Memory B cell (primary cell): ENCODE data around the gene ABCA13.
"Not testable (repeated sequence)": the region's sequence is repeated elsewhere in the genome, so short reads cannot be mapped to it uniquely, and the experiment has no call there.

Source experiments
- ATAC-seq: fragments of 150-1000 bp; cut with Tn5 transposase; 2 replicates; pipeline ENCODE4 v1.10.0; 2021; ENCODE audit warnings: low read depth, mild to moderate bottlenecking, moderate library complexity
- DNase-seq, 2 donors: peaks; one replicate each; pipeline ENCODE4 v3.0.0; 2022; ENCODE audit warnings: low spot score in 2 of 2
- H3K27ac Mint-ChIP-seq: one replicate; pipeline ENCODE4 v1.8.0; 2022; ENCODE audit warnings: mild to moderate bottlenecking, moderate library complexity, mixed read lengths
- H3K27me3 Mint-ChIP-seq: one replicate; pipeline ENCODE4 v1.8.0; 2022; ENCODE audit warnings: mixed read lengths
- H3K36me3 Mint-ChIP-seq: one replicate; pipeline ENCODE4 v1.8.0; 2022; ENCODE audit warnings: mild to moderate bottlenecking, mixed read lengths
- H3K4me1 Mint-ChIP-seq: one replicate; pipeline ENCODE4 v1.8.0; 2022; ENCODE audit warnings: mixed read lengths
- H3K4me3 Mint-ChIP-seq: one replicate; pipeline ENCODE4 v1.8.0; 2022; ENCODE audit warnings: mild to moderate bottlenecking, moderate library complexity, mixed read lengths
- H3K9me3 Mint-ChIP-seq: one replicate; pipeline ENCODE4 v1.8.0; 2022; ENCODE audit warnings: mixed read lengths

The ABCA13 gene

GRCh38 chr7:48183965-48184364, 12.7 kb downstream of the ABCA13 start:
- Mint-ChIP-seq H3K27me3 (no peaks in the 10 kb centered on the region), H3K27ac (no peak overlapping the region), H3K4me3 (no peak overlapping the region), H3K36me3 (no peaks in the 10 kb centered on the region), H3K9me3 (peaks cover 4% of the 10 kb centered on the region), H3K4me1 (no peaks in the 10 kb centered on the region)
- no peak for ATAC-seq
- no peak for DNase-seq

- no peaks in the 10 kb centered on the region for H3K36me3 Mint-ChIP-seq
- no peak overlapping the region for H3K27ac Mint-ChIP-seq
- H3K27me3 Mint-ChIP-seq: no peaks in the 10 kb centered on the region
- H3K4me3 Mint-ChIP-seq: no peak overlapping the region
- DNase-seq: no peak
- H3K9me3 Mint-ChIP-seq: peaks cover 4% of the 10 kb centered on the region
- ATAC-seq: no peak
- no peaks in the 10 kb centered on the region for H3K4me1 Mint-ChIP-seq
Observed at GRCh38 chr7:48188776-48189520, 17.7 kb downstream of the ABCA13 start.

- no peak for ATAC-seq
- H3K4me1 Mint-ChIP-seq: no peaks in the 10 kb centered on the region
- H3K27me3 Mint-ChIP-seq: peaks cover 2% of the 10 kb centered on the region
- no peaks in the 10 kb centered on the region for H3K36me3 Mint-ChIP-seq
- DNase-seq: no peak
- no peak overlapping the region for H3K4me3 Mint-ChIP-seq
- no peaks in the 10 kb centered on the region for H3K9me3 Mint-ChIP-seq
- H3K27ac Mint-ChIP-seq: no peak overlapping the region
Observed at GRCh38 chr7:48192996-48193395, 21.7 kb downstream of the ABCA13 start.

- no peak for ATAC-seq
- no peaks in the 10 kb centered on the region for H3K36me3 Mint-ChIP-seq
- no peaks in the 10 kb centered on the region for H3K4me1 Mint-ChIP-seq
- H3K27ac Mint-ChIP-seq: no peak overlapping the region
- H3K27me3 Mint-ChIP-seq: peaks cover 2% of the 10 kb centered on the region
- no peaks in the 10 kb centered on the region for H3K9me3 Mint-ChIP-seq
- H3K4me3 Mint-ChIP-seq: no peak overlapping the region
- DNase-seq: no peak
Observed at GRCh38 chr7:48193421-48193820, 22.2 kb downstream of the ABCA13 start.

GRCh38 chr7:48200946-48201589, 29.8 kb downstream of the ABCA13 start:
- not testable (repeated sequence) for DNase-seq

GRCh38 chr7:48202916-48203315, 31.7 kb downstream of the ABCA13 start:
- not testable (repeated sequence) for H3K4me3 Mint-ChIP-seq, DNase-seq, H3K27ac Mint-ChIP-seq, H3K4me1 Mint-ChIP-seq, H3K9me3 Mint-ChIP-seq, H3K36me3 Mint-ChIP-seq, ATAC-seq, H3K27me3 Mint-ChIP-seq

More at GRCh38 chr7:48200946-48201589, 29.8 kb downstream of the ABCA13 start:
- H3K36me3 Mint-ChIP-seq, H3K4me3 Mint-ChIP-seq, H3K4me1 Mint-ChIP-seq, ATAC-seq, H3K27me3 Mint-ChIP-seq, H3K27ac Mint-ChIP-seq, H3K9me3 Mint-ChIP-seq: not testable (repeated sequence)

- DNase-seq: no peak
- H3K4me3 Mint-ChIP-seq: no peak overlapping the region
- H3K27me3 Mint-ChIP-seq: peaks cover 2% of the 10 kb centered on the region
- peaks cover 2% of the 10 kb centered on the region for H3K9me3 Mint-ChIP-seq
- no peak for ATAC-seq
- no peak overlapping the region for H3K27ac Mint-ChIP-seq
- no peaks in the 10 kb centered on the region for H3K4me1 Mint-ChIP-seq
- peaks cover 2% of the 10 kb centered on the region for H3K36me3 Mint-ChIP-seq
Observed at GRCh38 chr7:48207155-48207675, 36.0 kb downstream of the ABCA13 start.

GRCh38 chr7:48209004-48209600, 37.8 kb downstream of the ABCA13 start:
- no peak for ATAC-seq
- Mint-ChIP-seq H3K4me1 (no peaks in the 10 kb centered on the region), H3K36me3 (peaks cover 2% of the 10 kb centered on the region), H3K9me3 (peaks cover 2% of the 10 kb centered on the region), H3K4me3 (no peak overlapping the region), H3K27ac (no peak overlapping the region), H3K27me3 (peaks cover 4% of the 10 kb centered on the region)
- no peak for DNase-seq

- no peak for DNase-seq
Observed at GRCh38 chr7:48213226-48213625, 42.0 kb downstream of the ABCA13 start.

GRCh38 chr7:48217266-48217665, 46.0 kb downstream of the ABCA13 start:
- Mint-ChIP-seq H3K27me3 (peaks cover 2% of the 10 kb centered on the region), H3K36me3 (no peaks in the 10 kb centered on the region), H3K27ac (no peak overlapping the region), H3K9me3 (no peaks in the 10 kb centered on the region), H3K4me1 (no peaks in the 10 kb centered on the region), H3K4me3 (no peak overlapping the region)
- no peak for ATAC-seq
- DNase-seq: no peak

More at GRCh38 chr7:48213226-48213625, 42.0 kb downstream of the ABCA13 start:
- no peaks in the 10 kb centered on the region for H3K4me1 Mint-ChIP-seq
- no peak overlapping the region for H3K4me3 Mint-ChIP-seq
- H3K27me3 Mint-ChIP-seq: peaks cover 4% of the 10 kb centered on the region
- peaks cover 2% of the 10 kb centered on the region for H3K36me3 Mint-ChIP-seq
- H3K27ac Mint-ChIP-seq: no peak overlapping the region
- ATAC-seq: no peak
- peaks cover 2% of the 10 kb centered on the region for H3K9me3 Mint-ChIP-seq

- H3K9me3 Mint-ChIP-seq: peaks cover 1% of the 10 kb centered on the region
Observed at GRCh38 chr7:48217753-48218152, 46.5 kb downstream of the ABCA13 start.

GRCh38 chr7:48224042-48224441, 52.8 kb downstream of the ABCA13 start:
- no peak for ATAC-seq
- H3K36me3 Mint-ChIP-seq: no peaks in the 10 kb centered on the region
- no peak overlapping the region for H3K27ac Mint-ChIP-seq
- peaks cover 4% of the 10 kb centered on the region for H3K9me3 Mint-ChIP-seq
- H3K4me1 Mint-ChIP-seq: no peaks in the 10 kb centered on the region
- DNase-seq: no peak
- no peaks in the 10 kb centered on the region for H3K27me3 Mint-ChIP-seq
- no peak overlapping the region for H3K4me3 Mint-ChIP-seq

More at GRCh38 chr7:48217753-48218152, 46.5 kb downstream of the ABCA13 start:
- ATAC-seq (no peak), DNase-seq (no peak)
- Mint-ChIP-seq H3K4me3 (no peak overlapping the region), H3K27ac (no peak overlapping the region), H3K27me3 (peaks cover 2% of the 10 kb centered on the region), H3K36me3 (no peaks in the 10 kb centered on the region), H3K4me1 (no peaks in the 10 kb centered on the region)

- Mint-ChIP-seq H3K27ac (no peak overlapping the region), H3K27me3 (no peaks in the 10 kb centered on the region), H3K4me3 (no peak overlapping the region), H3K4me1 (no peaks in the 10 kb centered on the region), H3K9me3 (peaks cover 4% of the 10 kb centered on the region), H3K36me3 (no peaks in the 10 kb centered on the region)
- ATAC-seq: no peak
- DNase-seq: no peak
Observed at GRCh38 chr7:48225101-48225500, 53.8 kb downstream of the ABCA13 start.

- no peak for ATAC-seq
- no peaks in the 10 kb centered on the region for H3K4me1 Mint-ChIP-seq
- no peak overlapping the region for H3K27ac Mint-ChIP-seq
- H3K4me3 Mint-ChIP-seq: no peak overlapping the region
- H3K36me3 Mint-ChIP-seq: no peaks in the 10 kb centered on the region
- no peak for DNase-seq
- H3K27me3 Mint-ChIP-seq: no peaks in the 10 kb centered on the region
- H3K9me3 Mint-ChIP-seq: peaks cover 8% of the 10 kb centered on the region
Observed at GRCh38 chr7:48237354-48237753, 66.1 kb downstream of the ABCA13 start.
